ENCODE measurements around the gene MSI2. TPM values are rescaled to one million over a fixed set of nuclear protein-coding genes. Genes with fewer than 3 reads are reported as not detected.

Gene MSI2
- total RNA-seq, 1 experiment from 2014 or later = 174 TPM

DNA sequence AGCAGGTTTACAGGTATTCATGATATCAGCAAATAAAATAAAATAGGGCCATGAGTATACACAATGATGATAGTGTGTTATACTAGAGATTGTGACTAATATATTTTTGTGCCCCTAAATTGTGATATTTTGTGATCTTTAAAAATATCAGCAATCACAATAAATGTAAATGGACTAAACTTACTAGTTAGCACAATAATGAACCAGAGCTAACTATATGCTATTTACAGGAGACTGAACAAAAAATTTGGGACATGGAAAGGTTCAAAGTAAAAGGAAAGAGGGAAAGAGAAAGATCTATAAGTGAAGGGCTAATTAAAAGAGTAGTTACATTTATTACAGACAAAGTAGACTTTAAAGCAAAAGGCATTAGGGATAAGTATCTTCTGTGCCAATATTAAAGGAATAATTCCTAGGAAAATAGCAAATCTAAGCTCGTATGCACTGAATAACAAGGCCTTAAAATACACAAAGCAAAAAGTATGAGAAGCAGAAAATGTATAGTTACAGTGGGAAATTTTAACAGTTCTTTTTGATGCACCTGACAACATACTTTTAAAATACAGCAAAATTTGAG lies 5.0 kb upstream of the MSI2 start:
- Mint-ChIP-seq H3K9me3 (ENCODE audit: unreplicated experiment) (peaks cover 22% of the 10 kb centered on the region), H3K4me3 (ENCODE audit: unreplicated experiment) (no peak overlapping the region), H3K27ac (ENCODE audit: unreplicated experiment) (no peak overlapping the region), H3K27me3 (ENCODE audit: insufficient read depth, unreplicated experiment) (no peaks in the 10 kb centered on the region), H3K4me1 (ENCODE audit: low read depth, unreplicated experiment) (peaks cover 7% of the 10 kb centered on the region), H3K36me3 (ENCODE audit: insufficient read depth, unreplicated experiment) (peaks cover 7% of the 10 kb centered on the region)
- intact Hi-C loops (cut with micrococcal nuclease; ENCODE audit: unreplicated experiment) = no loop called here
- H3K27me3 ChIP-seq (replicated peaks; ENCODE audit: control insufficient read depth, insufficient read depth, low read length) = no peaks in the 10 kb centered on the region
- BruUV-seq (replicated peaks) = no TSS peak
- TF ChIP-seq, protein P1, sequence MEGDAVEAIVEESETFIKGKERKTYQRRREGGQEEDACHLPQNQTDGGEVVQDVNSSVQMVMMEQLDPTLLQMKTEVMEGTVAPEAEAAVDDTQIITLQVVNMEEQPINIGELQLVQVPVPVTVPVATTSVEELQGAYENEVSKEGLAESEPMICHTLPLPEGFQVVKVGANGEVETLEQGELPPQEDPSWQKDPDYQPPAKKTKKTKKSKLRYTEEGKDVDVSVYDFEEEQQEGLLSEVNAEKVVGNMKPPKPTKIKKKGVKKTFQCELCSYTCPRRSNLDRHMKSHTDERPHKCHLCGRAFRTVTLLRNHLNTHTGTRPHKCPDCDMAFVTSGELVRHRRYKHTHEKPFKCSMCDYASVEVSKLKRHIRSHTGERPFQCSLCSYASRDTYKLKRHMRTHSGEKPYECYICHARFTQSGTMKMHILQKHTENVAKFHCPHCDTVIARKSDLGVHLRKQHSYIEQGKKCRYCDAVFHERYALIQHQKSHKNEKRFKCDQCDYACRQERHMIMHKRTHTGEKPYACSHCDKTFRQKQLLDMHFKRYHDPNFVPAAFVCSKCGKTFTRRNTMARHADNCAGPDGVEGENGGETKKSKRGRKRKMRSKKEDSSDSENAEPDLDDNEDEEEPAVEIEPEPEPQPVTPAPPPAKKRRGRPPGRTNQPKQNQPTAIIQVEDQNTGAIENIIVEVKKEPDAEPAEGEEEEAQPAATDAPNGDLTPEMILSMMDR (IDR thresholded peaks at IDR 0.05; ENCODE audit: insufficient read depth in 1 of 2, low read depth in 1 of 2, low read length in 1 of 2, severe bottlenecking in 1 of 2, unreplicated experiment in 1 of 2) = no peak
- 0 out of 2 replicates have a peak, but pooled peaks cover 4% of the 10 kb centered on the region for H3K4me1 ChIP-seq
- ChIA-PET CTCF (no interaction called here), POLR2A (no interaction called here)
- no peak overlapping the region for H3K4me3 ChIP-seq (ENCODE audit: low read depth, low read length)
- H3K36me3 ChIP-seq (ENCODE audit: control insufficient read depth, insufficient read depth, low read length) = no peaks in the 10 kb centered on the region
- no peak for DNase-seq
- peaks cover 12% of the 10 kb centered on the region for H3K9me3 ChIP-seq

GRCh38 chr17:57253362-57254065 lies 2.8 kb upstream of the MSI2 start:
- H3K9me3 ChIP-seq = peaks cover 12% of the 10 kb centered on the region
- ChIA-PET CTCF (interaction anchor here (0.6 to 2.5 kb wide), 3 partner anchors 10 to 720 kb away, joined by 3 to 18 read pairs (median 4); no protein-coding TSS in a partner anchor), POLR2A (no interaction called here)
- Mint-ChIP-seq H3K27ac (ENCODE audit: unreplicated experiment) (no peak overlapping the region), H3K9me3 (ENCODE audit: unreplicated experiment) (peaks cover 22% of the 10 kb centered on the region), H3K4me3 (ENCODE audit: unreplicated experiment) (no peak overlapping the region), H3K36me3 (ENCODE audit: insufficient read depth, unreplicated experiment) (peaks cover 27% of the 10 kb centered on the region), H3K4me1 (ENCODE audit: low read depth, unreplicated experiment) (peaks cover 12% of the 10 kb centered on the region), H3K27me3 (ENCODE audit: insufficient read depth, unreplicated experiment) (no peaks in the 10 kb centered on the region)
- H3K4me3 ChIP-seq (ENCODE audit: low read depth, low read length) = no peak overlapping the region
- no peak for DNase-seq
- H3K36me3 ChIP-seq (ENCODE audit: control insufficient read depth, insufficient read depth, low read length) = no peaks in the 10 kb centered on the region
- BruUV-seq (replicated peaks) = no TSS peak
- TF ChIP-seq, protein P1 (IDR thresholded peaks at IDR 0.05; ENCODE audit: insufficient read depth in 1 of 2, low read depth in 1 of 2, low read length in 1 of 2, severe bottlenecking in 1 of 2, unreplicated experiment in 1 of 2) = no peak
- intact Hi-C loops (cut with micrococcal nuclease; ENCODE audit: unreplicated experiment) = no loop called here
- no peaks in the 10 kb centered on the region for H3K27me3 ChIP-seq (replicated peaks; ENCODE audit: control insufficient read depth, insufficient read depth, low read length)
- peaks cover 7% of the 10 kb centered on the region; the same call in 1 of the 2 replicates for H3K4me1 ChIP-seq

GRCh38 chr17:57255182-57255775 lies 1.0 kb upstream of the MSI2 start:
- Histone ChIP-seq H3K36me3 (ENCODE audit: control insufficient read depth, insufficient read depth, low read length) (no peaks in the 10 kb centered on the region), H3K27me3 (replicated peaks; ENCODE audit: control insufficient read depth, insufficient read depth, low read length) (no peaks in the 10 kb centered on the region), H3K9me3 (peaks cover 6% of the 10 kb centered on the region), H3K4me1 (peaks cover 17% of the 10 kb centered on the region; the same call in 1 of the 2 replicates), H3K4me3 (ENCODE audit: low read depth, low read length) (peak overlapping the region; percentile 73)
- ChIA-PET CTCF (interaction anchor here (2.5 to 2.6 kb wide), 2 partner anchors 12 kb away, joined by 18 read pairs; no protein-coding TSS in a partner anchor), POLR2A (no interaction called here)
- intact Hi-C loops (cut with micrococcal nuclease; ENCODE audit: unreplicated experiment) = loop anchor here (5.0 kb wide), 1 partner anchor 117 kb away; no protein-coding TSS in a partner anchor
- peaks cover 10% of the 10 kb centered on the region for H3K9me3 Mint-ChIP-seq (ENCODE audit: unreplicated experiment)
- no peak for DNase-seq
- no peaks in the 10 kb centered on the region for H3K27me3 Mint-ChIP-seq (ENCODE audit: insufficient read depth, unreplicated experiment)
- peaks cover 41% of the 10 kb centered on the region for H3K36me3 Mint-ChIP-seq (ENCODE audit: insufficient read depth, unreplicated experiment)
- BruUV-seq (replicated peaks) = TSS peak; percentile 82
- peaks cover 23% of the 10 kb centered on the region for H3K4me1 Mint-ChIP-seq (ENCODE audit: low read depth, unreplicated experiment)
- TF ChIP-seq, protein P1 (IDR thresholded peaks at IDR 0.05; ENCODE audit: insufficient read depth in 1 of 2, low read depth in 1 of 2, low read length in 1 of 2, severe bottlenecking in 1 of 2, unreplicated experiment in 1 of 2) = no peak
- H3K27ac Mint-ChIP-seq (ENCODE audit: unreplicated experiment) = peak overlapping the region; percentile 89
- peak overlapping the region; percentile 95 for H3K4me3 Mint-ChIP-seq (ENCODE audit: unreplicated experiment)
